ENCODE data around the gene RXRA. TPM values are rescaled to one million over a fixed set of nuclear protein-coding genes. Genes with fewer than 3 reads are reported as not detected.

Gene RXRA
- polyA plus RNA-seq, 1 experiment: 5.3 TPM

DNA sequence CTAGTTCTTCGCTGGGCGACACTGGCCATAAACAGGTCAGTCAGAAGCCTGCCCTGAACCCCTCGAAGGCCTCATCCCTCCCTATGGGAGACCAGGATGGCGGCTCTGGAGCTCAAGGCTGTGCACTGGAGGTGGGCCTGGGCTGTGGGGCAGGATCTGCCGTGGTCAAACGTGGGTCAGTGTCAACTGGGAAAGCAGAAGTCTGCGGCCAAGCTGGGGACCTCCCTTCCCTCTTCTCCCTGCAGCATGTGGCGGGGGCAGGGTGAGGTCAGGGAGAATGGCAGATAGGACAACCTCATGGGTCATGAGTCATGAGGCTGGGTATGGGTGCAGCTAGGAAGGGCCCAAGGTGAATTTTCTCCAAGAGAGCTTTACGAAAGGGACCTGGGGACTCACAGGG is 132.9 kb downstream of the RXRA start:
- CTCF ChIA-PET: interaction anchor here (1.5 kb wide), 2 partner anchors 10 to 231 kb away, joined by 6 to 7 read pairs; no protein-coding TSS in a partner anchor
- no peaks in the 10 kb centered on the region for H3K27me3 ChIP-seq (ENCODE audit: control insufficient read depth, insufficient read depth, low read length)
- no peak overlapping the region for H3K4me3 ChIP-seq (ENCODE audit: low read depth, low read length)
- no peak for DNase-seq (ENCODE audit: low read depth, low spot score)
- H3K9me3 ChIP-seq (ENCODE audit: control insufficient read depth, insufficient read depth, low read length): peaks cover 17% of the 10 kb centered on the region
- TF ChIP-seq, protein P1, sequence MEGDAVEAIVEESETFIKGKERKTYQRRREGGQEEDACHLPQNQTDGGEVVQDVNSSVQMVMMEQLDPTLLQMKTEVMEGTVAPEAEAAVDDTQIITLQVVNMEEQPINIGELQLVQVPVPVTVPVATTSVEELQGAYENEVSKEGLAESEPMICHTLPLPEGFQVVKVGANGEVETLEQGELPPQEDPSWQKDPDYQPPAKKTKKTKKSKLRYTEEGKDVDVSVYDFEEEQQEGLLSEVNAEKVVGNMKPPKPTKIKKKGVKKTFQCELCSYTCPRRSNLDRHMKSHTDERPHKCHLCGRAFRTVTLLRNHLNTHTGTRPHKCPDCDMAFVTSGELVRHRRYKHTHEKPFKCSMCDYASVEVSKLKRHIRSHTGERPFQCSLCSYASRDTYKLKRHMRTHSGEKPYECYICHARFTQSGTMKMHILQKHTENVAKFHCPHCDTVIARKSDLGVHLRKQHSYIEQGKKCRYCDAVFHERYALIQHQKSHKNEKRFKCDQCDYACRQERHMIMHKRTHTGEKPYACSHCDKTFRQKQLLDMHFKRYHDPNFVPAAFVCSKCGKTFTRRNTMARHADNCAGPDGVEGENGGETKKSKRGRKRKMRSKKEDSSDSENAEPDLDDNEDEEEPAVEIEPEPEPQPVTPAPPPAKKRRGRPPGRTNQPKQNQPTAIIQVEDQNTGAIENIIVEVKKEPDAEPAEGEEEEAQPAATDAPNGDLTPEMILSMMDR (IDR thresholded peaks at IDR 0.05; ENCODE audit: low read depth, low read length): no peak
- no peak overlapping the region for H3K27ac ChIP-seq (ENCODE audit: low read depth, low read length)
- POLR2A ChIA-PET: interaction anchor here (1.2 kb wide), 1 partner anchor 44 kb away, joined by 3 read pairs; no protein-coding TSS in a partner anchor

DNA sequence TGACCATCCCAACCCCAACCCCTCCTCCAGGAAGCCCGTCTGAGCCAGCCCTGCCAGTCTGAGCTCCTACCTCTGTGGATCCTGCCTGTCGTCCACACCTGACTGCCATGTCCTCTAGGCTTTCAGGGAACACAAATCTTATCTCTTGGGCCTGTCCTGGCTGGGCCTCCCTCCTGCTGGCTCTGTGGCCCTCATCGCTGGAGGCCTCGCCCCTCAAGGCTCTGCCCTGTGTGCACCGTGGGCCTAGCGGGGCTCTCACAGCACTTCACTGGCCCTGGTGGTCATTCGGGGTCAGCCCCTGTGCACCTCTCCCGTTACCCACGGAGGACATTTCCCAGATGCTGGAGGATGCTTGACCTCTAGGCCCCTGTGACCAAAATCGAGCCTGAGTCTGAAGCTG is 133.3 kb downstream of the RXRA start:
- Histone ChIP-seq H3K27ac (ENCODE audit: low read depth, low read length) (no peak overlapping the region), H3K4me3 (ENCODE audit: low read depth, low read length) (no peak overlapping the region), H3K27me3 (ENCODE audit: control insufficient read depth, insufficient read depth, low read length) (no peaks in the 10 kb centered on the region), H3K9me3 (ENCODE audit: control insufficient read depth, insufficient read depth, low read length) (peaks cover 17% of the 10 kb centered on the region)
- DNase-seq (ENCODE audit: low read depth, low spot score): no peak
- ChIA-PET CTCF (interaction anchor here (1.1 to 1.5 kb wide), 3 partner anchors 10 to 230 kb away, joined by 3 to 7 read pairs (median 6); no protein-coding TSS in a partner anchor), POLR2A (no interaction called here)
- TF ChIP-seq, protein P1 (IDR thresholded peaks at IDR 0.05; ENCODE audit: low read depth, low read length): no peak

GRCh38 chr9:134460206-134460605 is 134.0 kb downstream of the RXRA start:
- TF ChIP-seq, protein P1 (IDR thresholded peaks at IDR 0.05; ENCODE audit: low read depth, low read length): no peak
- CTCF ChIA-PET: interaction anchor here (1.1 kb wide), 1 partner anchor 10 kb away, joined by 3 read pairs; no protein-coding TSS in a partner anchor
- POLR2A ChIA-PET: no interaction called here

GRCh38 chr9:134460896-134461295 is 134.6 kb downstream of the RXRA start:
- CTCF ChIA-PET: no interaction called here
- H3K27ac ChIP-seq (ENCODE audit: low read depth, low read length): no peak overlapping the region
- POLR2A ChIA-PET: no interaction called here

More at GRCh38 chr9:134460206-134460605, 134.0 kb downstream of the RXRA start:
- peaks cover 17% of the 10 kb centered on the region for H3K9me3 ChIP-seq (ENCODE audit: control insufficient read depth, insufficient read depth, low read length)
- no peaks in the 10 kb centered on the region for H3K27me3 ChIP-seq (ENCODE audit: control insufficient read depth, insufficient read depth, low read length)
- no peak overlapping the region for H3K4me3 ChIP-seq (ENCODE audit: low read depth, low read length)
- H3K27ac ChIP-seq (ENCODE audit: low read depth, low read length): no peak overlapping the region
- DNase-seq (ENCODE audit: low read depth, low spot score): no peak

DNA sequence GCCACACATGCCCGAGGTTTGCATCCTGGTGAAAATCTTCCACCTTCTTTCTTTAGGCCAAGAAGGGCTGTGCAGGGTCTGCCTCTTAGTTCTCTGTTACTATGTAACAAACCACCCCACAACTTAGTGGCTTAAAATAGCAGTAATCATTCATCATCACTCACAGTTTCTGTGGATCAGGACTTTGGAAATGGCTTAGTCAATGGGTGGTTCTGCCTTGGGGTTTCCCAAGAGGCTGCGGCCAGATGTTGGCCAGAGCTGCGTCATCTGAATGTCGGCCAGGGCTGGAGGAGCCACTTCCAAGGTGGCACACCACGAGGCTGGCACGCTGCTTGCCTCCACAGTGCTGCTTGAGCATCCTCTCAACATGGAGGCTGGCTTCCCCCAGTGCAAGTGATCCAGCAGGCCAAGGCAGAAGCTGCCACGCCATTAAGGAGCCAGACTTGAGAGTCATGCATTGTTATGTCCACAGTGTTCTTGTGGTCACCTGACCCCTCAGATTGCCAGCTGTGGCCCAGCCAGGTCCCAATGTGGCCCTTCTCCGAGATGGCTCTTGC is 135.2 kb downstream of the RXRA start:
- POLR2A ChIA-PET: no interaction called here
- Histone ChIP-seq H3K27me3 (ENCODE audit: control insufficient read depth, insufficient read depth, low read length) (no peaks in the 10 kb centered on the region), H3K9me3 (ENCODE audit: control insufficient read depth, insufficient read depth, low read length) (peaks cover 17% of the 10 kb centered on the region), H3K27ac (ENCODE audit: low read depth, low read length) (no peak overlapping the region), H3K4me3 (ENCODE audit: low read depth, low read length) (no peak overlapping the region)
- TF ChIP-seq, protein P1 (IDR thresholded peaks at IDR 0.05; ENCODE audit: low read depth, low read length): no peak
- DNase-seq (ENCODE audit: low read depth, low spot score): no peak
- CTCF ChIA-PET: interaction anchor here (1.2 to 1.3 kb wide), 2 partner anchors 13 to 228 kb away, joined by 3 to 4 read pairs; no protein-coding TSS in a partner anchor

More at GRCh38 chr9:134460896-134461295, 134.6 kb downstream of the RXRA start:
- H3K27me3 ChIP-seq (ENCODE audit: control insufficient read depth, insufficient read depth, low read length): no peaks in the 10 kb centered on the region
- H3K9me3 ChIP-seq (ENCODE audit: control insufficient read depth, insufficient read depth, low read length): peaks cover 17% of the 10 kb centered on the region
- no peak overlapping the region for H3K4me3 ChIP-seq (ENCODE audit: low read depth, low read length)
- DNase-seq (ENCODE audit: low read depth, low spot score): no peak
- TF ChIP-seq, protein P1 (IDR thresholded peaks at IDR 0.05; ENCODE audit: low read depth, low read length): no peak
